Measurements from ENCODE around the gene DZIP1L.

The DZIP1L gene

GRCh38 chr3:138023754-138024153 lies 91.7 kb downstream of the DZIP1L start:
- TF ChIP-seq CTCF (IDR thresholded peaks at IDR 0.05; ENCODE audit: control extremely low read depth, extremely low read depth, low read depth, missing control alignments) = no peak
- ChIA-PET CTCF (interaction anchor here (0.6 to 3.1 kb wide), 4 partner anchors 9 to 44 kb away, joined by 3 to 14 read pairs (median 4); partner anchors contain the start of gene CLDN18), POLR2A (no interaction called here)
- DNase-seq (ENCODE audit: extremely low spot score) = no peak

- no peak for DNase-seq (ENCODE audit: extremely low spot score)
- ChIA-PET CTCF (interaction anchor here (0.9 to 1.4 kb wide), 5 partner anchors 9 to 987 kb away, joined by 3 to 5 read pairs (median 3); partner anchors contain the start of gene CEP70), POLR2A (no interaction called here)
- no peak for TF ChIP-seq CTCF (IDR thresholded peaks at IDR 0.05; ENCODE audit: control extremely low read depth, extremely low read depth, low read depth, missing control alignments)
Observed at GRCh38 chr3:138019281-138020069, 95.9 kb downstream of the DZIP1L start.

GRCh38 chr3:138016065-138016464 lies 99.3 kb downstream of the DZIP1L start:
- CTCF ChIA-PET = interaction anchor here (0.7 to 2.6 kb wide), 4 partner anchors 10 to 51 kb away, joined by 3 to 15 read pairs (median 4); no protein-coding TSS in a partner anchor
- TF ChIP-seq CTCF (IDR thresholded peaks at IDR 0.05; ENCODE audit: control extremely low read depth, extremely low read depth, low read depth, missing control alignments) = no peak
- no peak for DNase-seq (ENCODE audit: extremely low spot score)
- POLR2A ChIA-PET = no interaction called here

GRCh38 chr3:138012526-138012925 lies 102.9 kb downstream of the DZIP1L start:
- TF ChIP-seq CTCF (IDR thresholded peaks at IDR 0.05; ENCODE audit: control extremely low read depth, extremely low read depth, low read depth, missing control alignments) = no peak
- DNase-seq (ENCODE audit: extremely low spot score) = no peak
- ChIA-PET CTCF (interaction anchor here (1.2 kb wide), 1 partner anchor 10 kb away, joined by 5 read pairs; no protein-coding TSS in a partner anchor), POLR2A (no interaction called here)

Data from GM10248 (cell line).